ENCODE results near the gene TRPM5.

GRCh38 chr11:2461956-2462542 lies 17.7 kb upstream of the TRPM5 start:
- TF ChIP-seq CTCF (IDR thresholded peaks at IDR 0.05; ENCODE audit: insufficient read depth, low read depth, low read length): no peak
- TF ChIP-seq EZH2 (IDR thresholded peaks at IDR 0.05; ENCODE audit: insufficient read depth, low read length): no peak

All from astrocyte (in vitro differentiated cells and primary cell).